Common myeloid progenitor, CD34-positive (primary cell): Measurements from ENCODE around the gene BTC.

Experiments used
- CTCF ChIA-PET: fragments of 350-600 bp; sonication (Branson Sonifier 250); formaldehyde crosslinking; loops from one replicate; lab custom pipeline; 2021; ENCODE audit warnings: antibody characterized with exemption; lab: Charles Lee
- POLR2A ChIA-PET: fragments of 350-600 bp; sonication (Branson Sonifier 250); formaldehyde crosslinking; loops from one replicate; lab custom pipeline; 2021; ENCODE audit warnings: antibody characterized with exemption; lab: Charles Lee
- DNase-seq, 3 donors: peaks; one replicate each; pipeline versions ENCODE4 v3.0.0 to v3.0.0-alpha.2; 2013
- H3K27ac ChIP-seq, 2 experiments: 1 replicate in 1 of 2; 2 replicates in 1 of 2; pipeline ENCODE4 v1.7.0; 2013; ENCODE audit warnings: inconsistent platforms in 2 of 2, low read length in 2 of 2, mild to moderate bottlenecking in 2 of 2, low read depth in 1 of 2, moderate library complexity in 1 of 2; ENCODE audit not compliant: severe bottlenecking in 2 of 2, insufficient read depth in 1 of 2, poor library complexity in 1 of 2
- H3K27me3 ChIP-seq, 5 experiments: replicated peaks in 2 of 5; 1 replicate in 3 of 5; 2 replicates in 2 of 5; pipeline versions ENCODE4 v1.6.1 to v1.7.0; 2013; ENCODE audit warnings: low read length in 4 of 5, mild to moderate bottlenecking in 2 of 5, moderate library complexity in 2 of 5, inconsistent platforms in 1 of 5; ENCODE audit not compliant: insufficient read depth in 5 of 5, control insufficient read depth in 4 of 5
- H3K36me3 ChIP-seq, 4 experiments: 1 replicate in 2 of 4; 2 replicates in 2 of 4; pipeline versions ENCODE4 v1.6.1 to v1.7.0; 2013; ENCODE audit warnings: low read length in 3 of 4, control low read depth in 1 of 4, mild to moderate bottlenecking in 1 of 4; ENCODE audit not compliant: control insufficient read depth in 4 of 4, insufficient read depth in 4 of 4
- H3K4me1 ChIP-seq, 4 experiments: 1 replicate in 3 of 4; 2 replicates in 1 of 4; pipeline versions ENCODE4 v1.6.1 to v1.7.1; 2013; ENCODE audit warnings: low read length in 3 of 4, mild to moderate bottlenecking in 3 of 4, control low read depth in 1 of 4, inconsistent platforms in 1 of 4, moderate library complexity in 1 of 4; ENCODE audit not compliant: control insufficient read depth in 4 of 4, insufficient read depth in 4 of 4; ENCODE audit errors: control extremely low read depth in 1 of 4
- H3K4me3 ChIP-seq, 7 experiments: 1 replicate in 4 of 7; 2 replicates in 3 of 7; pipeline versions ENCODE4 v1.5.1 to v1.7.0; 2013; ENCODE audit warnings: mild to moderate bottlenecking in 7 of 7, low read length in 6 of 7, moderate library complexity in 6 of 7, inconsistent platforms in 2 of 7, low read depth in 2 of 7, control low read depth in 1 of 7; ENCODE audit not compliant: insufficient read depth in 4 of 7, control insufficient read depth in 1 of 7; ENCODE audit errors: extremely low read depth in 1 of 7
- H3K9me3 ChIP-seq, 5 experiments: 1 replicate in 4 of 5; 2 replicates in 1 of 5; pipeline versions ENCODE4 v1.6.1 to v1.7.1; 2013; ENCODE audit warnings: low read length in 4 of 5, mild to moderate bottlenecking in 2 of 5, inconsistent platforms in 1 of 5, low read depth in 1 of 5, moderate library complexity in 1 of 5; ENCODE audit not compliant: control insufficient read depth in 4 of 5, insufficient read depth in 2 of 5; ENCODE audit errors: control extremely low read depth in 1 of 5
- WGBS: methylation state at CpG from one replicate; pipeline ENCODE4 v1.1.5; 2013; ENCODE audit not compliant: insufficient coverage; 5-methylcytosine and 5-hydroxymethylcytosine counted together

BTC gene

GRCh38 chr4:74789518-74789917 lies 4.8 kb downstream of the BTC start:
- peaks cover 3 to 14% (median 11%) of the 10 kb centered on the region in 4 experiments for H3K4me1 ChIP-seq
- no peak overlapping the region for H3K4me3 ChIP-seq
- POLR2A ChIA-PET, result no interaction called here
- no peak for DNase-seq
- H3K9me3 ChIP-seq, result peaks cover 0 to 3% (median 0%) of the 10 kb centered on the region in 5 experiments
- WGBS, result no CpG with 5 or more reads among the region's 1 CpG
- H3K36me3 ChIP-seq, result no peaks in the 10 kb centered on the region
- H3K27ac ChIP-seq, result no peak overlapping the region
- peaks cover 0 to 16% (median 3%) of the 10 kb centered on the region in 5 experiments for H3K27me3 ChIP-seq
- CTCF ChIA-PET, result interaction anchor here (1.4 kb wide), 1 partner anchor 12 kb away, joined by 3 read pairs; no protein-coding TSS in a partner anchor

- Histone ChIP-seq H3K4me3 (no peak overlapping the region), H3K36me3 (no peaks in the 10 kb centered on the region), H3K27ac (no peak overlapping the region), H3K9me3 (peaks cover 0 to 1% (median 0%) of the 10 kb centered on the region in 5 experiments), H3K27me3 (peaks cover 0 to 3% (median 0%) of the 10 kb centered on the region in 5 experiments), H3K4me1 (no peaks in the 10 kb centered on the region)
- no peak for DNase-seq
- ChIA-PET CTCF (no interaction called here), POLR2A (no interaction called here)
Observed at GRCh38 chr4:74777531-74777930, 16.8 kb downstream of the BTC start.

GRCh38 chr4:74772783-74773182 lies 21.5 kb downstream of the BTC start:
- Histone ChIP-seq H3K9me3 (no peaks in the 10 kb centered on the region), H3K27me3 (no peaks in the 10 kb centered on the region), H3K4me3 (no peak overlapping the region), H3K4me1 (no peaks in the 10 kb centered on the region), H3K27ac (no peak overlapping the region), H3K36me3 (no peaks in the 10 kb centered on the region)
- WGBS, result 100% methylated on average over 3 of the region's 3 CpGs
- no peak for DNase-seq
- ChIA-PET POLR2A (no interaction called here), CTCF (no interaction called here)

- Histone ChIP-seq H3K4me1 (no peaks in the 10 kb centered on the region), H3K36me3 (no peaks in the 10 kb centered on the region), H3K9me3 (no peaks in the 10 kb centered on the region), H3K27me3 (no peaks in the 10 kb centered on the region), H3K4me3 (no peak overlapping the region), H3K27ac (no peak overlapping the region)
- no CpG with 5 or more reads among the region's 2 CpGs for WGBS
- CTCF ChIA-PET, result no interaction called here
- POLR2A ChIA-PET, result no interaction called here
- no peak for DNase-seq
Observed at GRCh38 chr4:74772106-74772505, 22.2 kb downstream of the BTC start.

- H3K27ac ChIP-seq, result no peak overlapping the region
- H3K4me3 ChIP-seq, result no peak overlapping the region
- no peaks in the 10 kb centered on the region for H3K27me3 ChIP-seq
- ChIA-PET CTCF (no interaction called here), POLR2A (no interaction called here)
- no peaks in the 10 kb centered on the region for H3K9me3 ChIP-seq
- H3K36me3 ChIP-seq, result no peaks in the 10 kb centered on the region
- no peaks in the 10 kb centered on the region for H3K4me1 ChIP-seq
- DNase-seq, result peak in 2 of 3 donors; percentile 24 to 38
- WGBS, result 56% methylated on average over 2 of the region's 4 CpGs
Observed at GRCh38 chr4:74770226-74770910, 24.0 kb downstream of the BTC start.

- Histone ChIP-seq H3K9me3 (no peaks in the 10 kb centered on the region), H3K4me3 (no peak overlapping the region), H3K27me3 (no peaks in the 10 kb centered on the region), H3K4me1 (no peaks in the 10 kb centered on the region), H3K27ac (no peak overlapping the region), H3K36me3 (no peaks in the 10 kb centered on the region)
- DNase-seq, result no peak
- ChIA-PET POLR2A (no interaction called here), CTCF (no interaction called here)
- 100% methylated on average over 1 of the region's 2 CpGs for WGBS
Observed at GRCh38 chr4:74768857-74769525, 25.3 kb downstream of the BTC start.

GRCh38 chr4:74764119-74764518 lies 30.2 kb downstream of the BTC start:
- H3K36me3 ChIP-seq, result no peaks in the 10 kb centered on the region
- POLR2A ChIA-PET, result no interaction called here
- no peaks in the 10 kb centered on the region for H3K4me1 ChIP-seq
- WGBS, result 100% methylated on average over 2 of the region's 2 CpGs
- CTCF ChIA-PET, result no interaction called here
- no peaks in the 10 kb centered on the region for H3K9me3 ChIP-seq
- no peak for DNase-seq
- H3K27ac ChIP-seq, result no peak overlapping the region
- no peak overlapping the region for H3K4me3 ChIP-seq
- H3K27me3 ChIP-seq, result no peaks in the 10 kb centered on the region
